Measurements from ENCODE around the gene LUZP2.

LUZP2 gene

DNA sequence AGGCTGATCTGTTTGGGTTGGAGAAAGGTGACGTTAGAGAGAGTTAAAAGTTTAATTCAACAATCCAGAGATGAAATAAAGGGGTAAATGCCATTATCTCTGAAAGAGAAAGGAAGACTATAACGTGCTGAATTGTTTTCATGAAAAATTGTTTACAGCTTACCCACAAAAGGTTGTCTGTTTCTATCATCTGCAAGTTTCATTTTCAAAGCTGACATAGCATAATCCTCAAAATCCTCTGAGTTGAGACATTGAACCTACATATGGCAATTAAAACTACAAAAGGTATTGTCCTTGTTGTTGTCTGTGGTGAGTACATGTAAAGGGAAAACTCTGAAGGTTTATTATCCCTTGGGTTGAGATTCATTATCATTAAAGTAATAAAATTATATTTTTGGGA is 569.9 kb downstream of the LUZP2 start:
- no peaks in the 10 kb centered on the region for H3K4me1 ChIP-seq (ENCODE audit: control insufficient read depth, low read length)
- H3K27ac ChIP-seq (ENCODE audit: low read depth, low read length), result no peak overlapping the region
- H4K20me1 ChIP-seq (ENCODE audit: control insufficient read depth, insufficient read depth, low read depth, low read length), result no peaks in the 10 kb centered on the region
- H3K4me3 ChIP-seq (ENCODE audit: low read length), result no peak overlapping the region
- H3K9me3 ChIP-seq (ENCODE audit: control insufficient read depth, insufficient read depth, low read length), result no peaks in the 10 kb centered on the region; the same call in 1 of the 2 replicates
- H3F3A ChIP-seq (ENCODE audit: control insufficient read depth, insufficient read depth), result no peaks in the 10 kb centered on the region
- no peak overlapping the region for H3K4me2 ChIP-seq (ENCODE audit: low read length)
- H3K9me2 ChIP-seq (replicated peaks; ENCODE audit: control insufficient read depth, low read length), result no peaks in the 10 kb centered on the region
- no peaks in the 10 kb centered on the region for H3K36me3 ChIP-seq (ENCODE audit: control insufficient read depth, low read length)
- H3K27me3 ChIP-seq (ENCODE audit: control insufficient read depth, low read length), result no peaks in the 10 kb centered on the region
- TF ChIP-seq, protein P1, sequence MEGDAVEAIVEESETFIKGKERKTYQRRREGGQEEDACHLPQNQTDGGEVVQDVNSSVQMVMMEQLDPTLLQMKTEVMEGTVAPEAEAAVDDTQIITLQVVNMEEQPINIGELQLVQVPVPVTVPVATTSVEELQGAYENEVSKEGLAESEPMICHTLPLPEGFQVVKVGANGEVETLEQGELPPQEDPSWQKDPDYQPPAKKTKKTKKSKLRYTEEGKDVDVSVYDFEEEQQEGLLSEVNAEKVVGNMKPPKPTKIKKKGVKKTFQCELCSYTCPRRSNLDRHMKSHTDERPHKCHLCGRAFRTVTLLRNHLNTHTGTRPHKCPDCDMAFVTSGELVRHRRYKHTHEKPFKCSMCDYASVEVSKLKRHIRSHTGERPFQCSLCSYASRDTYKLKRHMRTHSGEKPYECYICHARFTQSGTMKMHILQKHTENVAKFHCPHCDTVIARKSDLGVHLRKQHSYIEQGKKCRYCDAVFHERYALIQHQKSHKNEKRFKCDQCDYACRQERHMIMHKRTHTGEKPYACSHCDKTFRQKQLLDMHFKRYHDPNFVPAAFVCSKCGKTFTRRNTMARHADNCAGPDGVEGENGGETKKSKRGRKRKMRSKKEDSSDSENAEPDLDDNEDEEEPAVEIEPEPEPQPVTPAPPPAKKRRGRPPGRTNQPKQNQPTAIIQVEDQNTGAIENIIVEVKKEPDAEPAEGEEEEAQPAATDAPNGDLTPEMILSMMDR (IDR thresholded peaks at IDR 0.05; ENCODE audit: low read depth, low read length, poor library complexity, severe bottlenecking), result no peak
- TF ChIP-seq EZH2phosphoT487 (IDR thresholded peaks at IDR 0.05; ENCODE audit: borderline replicate concordance, low read length), result no peak
- H3K79me2 ChIP-seq (ENCODE audit: control insufficient read depth, low read length), result no peaks in the 10 kb centered on the region

- no peak for TF ChIP-seq EZH2phosphoT487 (IDR thresholded peaks at IDR 0.05; ENCODE audit: borderline replicate concordance, low read length)
- TF ChIP-seq, protein P1 (IDR thresholded peaks at IDR 0.05; ENCODE audit: low read depth, low read length, poor library complexity, severe bottlenecking), result no peak
- Histone ChIP-seq H3K36me3 (ENCODE audit: control insufficient read depth, low read length) (no peaks in the 10 kb centered on the region), H3K4me1 (ENCODE audit: control insufficient read depth, low read length) (no peaks in the 10 kb centered on the region), H3K9me3 (ENCODE audit: control insufficient read depth, insufficient read depth, low read length) (no peaks in the 10 kb centered on the region; the same call in 1 of the 2 replicates), H3K79me2 (ENCODE audit: control insufficient read depth, low read length) (no peaks in the 10 kb centered on the region), H3F3A (ENCODE audit: control insufficient read depth, insufficient read depth) (no peaks in the 10 kb centered on the region), H3K27ac (ENCODE audit: low read depth, low read length) (no peak overlapping the region), H4K20me1 (ENCODE audit: control insufficient read depth, insufficient read depth, low read depth, low read length) (no peaks in the 10 kb centered on the region), H3K4me2 (ENCODE audit: low read length) (no peak overlapping the region), H3K27me3 (ENCODE audit: control insufficient read depth, low read length) (no peaks in the 10 kb centered on the region), H3K4me3 (ENCODE audit: low read length) (no peak overlapping the region), H3K9me2 (replicated peaks; ENCODE audit: control insufficient read depth, low read length) (no peaks in the 10 kb centered on the region)
Observed at GRCh38 chr11:25068451-25068850, 571.6 kb downstream of the LUZP2 start.

GRCh38 chr11:25094085-25094802 is 597.4 kb downstream of the LUZP2 start:
- H3K27ac ChIP-seq (ENCODE audit: low read depth, low read length), result no peak overlapping the region
- no peaks in the 10 kb centered on the region for H3K27me3 ChIP-seq (ENCODE audit: control insufficient read depth, low read length)
- no peaks in the 10 kb centered on the region for H3K79me2 ChIP-seq (ENCODE audit: control insufficient read depth, low read length)
- TF ChIP-seq, protein P1 (IDR thresholded peaks at IDR 0.05; ENCODE audit: low read depth, low read length, poor library complexity, severe bottlenecking), result no peak
- no peak for TF ChIP-seq EZH2phosphoT487 (IDR thresholded peaks at IDR 0.05; ENCODE audit: borderline replicate concordance, low read length)
- H3K9me2 ChIP-seq (replicated peaks; ENCODE audit: control insufficient read depth, low read length), result no peaks in the 10 kb centered on the region
- H3K4me3 ChIP-seq (ENCODE audit: low read length), result no peak overlapping the region
- no peaks in the 10 kb centered on the region for H3K36me3 ChIP-seq (ENCODE audit: control insufficient read depth, low read length)
- no peaks in the 10 kb centered on the region for H3F3A ChIP-seq (ENCODE audit: control insufficient read depth, insufficient read depth)
- no peaks in the 10 kb centered on the region for H3K4me1 ChIP-seq (ENCODE audit: control insufficient read depth, low read length)
- H3K9me3 ChIP-seq (ENCODE audit: control insufficient read depth, insufficient read depth, low read length), result no peaks in the 10 kb centered on the region
- H3K4me2 ChIP-seq (ENCODE audit: low read length), result no peak overlapping the region
- H4K20me1 ChIP-seq (ENCODE audit: control insufficient read depth, insufficient read depth, low read depth, low read length), result no peaks in the 10 kb centered on the region

Data from DOHH2 (cell line).